Epithelial cell of esophagus (primary cell): ENCODE measurements around the gene ACTR8.

ENCODE experiments used
- DNase-seq: peaks from one replicate; pipeline ENCODE4 v3.0.0; 2010; ENCODE audit warnings: low read depth
- H3K4me3 ChIP-seq: 2 replicates; pipeline ENCODE4 v1.5.1; 2011; ENCODE audit warnings: mild to moderate bottlenecking, low read length, control low read depth
- CTCF ChIP-seq: IDR thresholded peaks from 2 replicates; pipeline ENCODE4 v1.5.1; 2011; ENCODE audit warnings: low read depth, mild to moderate bottlenecking, low read length, control low read depth, inconsistent platforms; ENCODE audit not compliant: insufficient read depth; ENCODE audit errors: missing control alignments

ACTR8 gene

GRCh38 chr3:53887446-53887845, 5.5 kb upstream of the ACTR8 start:
- no peak overlapping the region for H3K4me3 ChIP-seq
- no peak for DNase-seq
- no peak for TF ChIP-seq CTCF

- peak; percentile 40 for DNase-seq
- H3K4me3 ChIP-seq: no peak overlapping the region
- no peak for TF ChIP-seq CTCF
Observed at GRCh38 chr3:53885239-53885638, 3.3 kb upstream of the ACTR8 start.

- DNase-seq: no peak
- TF ChIP-seq CTCF: no peak
- no peak overlapping the region for H3K4me3 ChIP-seq
Observed at GRCh38 chr3:53884623-53885022, 2.7 kb upstream of the ACTR8 start.

GRCh38 chr3:53883008-53883407, 1.1 kb upstream of the ACTR8 start:
- no peak for DNase-seq
- no peak for TF ChIP-seq CTCF
- H3K4me3 ChIP-seq: no peak overlapping the region

GRCh38 chr3:53880396-53881345, 1.3 kb downstream of the ACTR8 start:
- DNase-seq: no peak
- no peak for TF ChIP-seq CTCF
- peak overlapping the region; percentile 84 for H3K4me3 ChIP-seq

GRCh38 chr3:53865732-53866499, 16.0 kb downstream of the ACTR8 start:
- no peak for DNase-seq
- H3K4me3 ChIP-seq: no peak overlapping the region
- TF ChIP-seq CTCF: no peak
